Germinal center (tissue), 1 donor: Measurements from ENCODE around the gene SPATA6.
"Not testable (repeated sequence)": the region's sequence is repeated elsewhere in the genome, so short reads cannot be mapped to it uniquely, and the experiment has no call there.

ENCODE experiments used
- DNase-seq: peaks from one replicate; pipeline ENCODE4 v3.0.0; 2012; ENCODE audit warnings: mixed read lengths, low spot score

Gene SPATA6

DNA sequence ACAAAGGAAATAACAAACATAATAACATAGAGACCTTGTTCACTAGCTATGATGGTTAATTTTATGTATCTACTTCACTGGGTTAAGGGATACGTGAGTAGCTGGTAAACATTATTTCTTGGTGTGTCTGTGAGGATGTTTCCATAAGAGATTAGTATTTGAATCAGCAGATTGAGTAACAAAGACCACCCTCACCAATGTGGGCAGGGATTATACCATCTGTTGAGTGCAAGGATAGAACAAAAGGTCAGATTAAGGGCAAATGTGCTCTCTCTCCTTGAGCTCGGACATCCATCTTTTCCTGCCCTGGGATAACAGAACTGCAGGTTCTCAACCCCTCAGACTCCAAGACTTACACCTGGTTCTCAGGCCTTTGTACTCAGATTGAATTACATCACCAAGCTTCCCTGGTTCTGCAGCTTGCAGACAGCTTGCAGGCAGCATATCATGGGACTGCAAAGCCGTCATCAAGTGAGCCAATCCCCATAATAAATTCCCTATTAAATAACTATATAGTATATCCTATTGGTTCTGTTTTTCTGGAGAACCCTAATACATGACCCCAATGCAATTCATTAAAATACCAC lies 9.2 kb downstream of the SPATA6 start:
- DNase-seq = no peak

DNA sequence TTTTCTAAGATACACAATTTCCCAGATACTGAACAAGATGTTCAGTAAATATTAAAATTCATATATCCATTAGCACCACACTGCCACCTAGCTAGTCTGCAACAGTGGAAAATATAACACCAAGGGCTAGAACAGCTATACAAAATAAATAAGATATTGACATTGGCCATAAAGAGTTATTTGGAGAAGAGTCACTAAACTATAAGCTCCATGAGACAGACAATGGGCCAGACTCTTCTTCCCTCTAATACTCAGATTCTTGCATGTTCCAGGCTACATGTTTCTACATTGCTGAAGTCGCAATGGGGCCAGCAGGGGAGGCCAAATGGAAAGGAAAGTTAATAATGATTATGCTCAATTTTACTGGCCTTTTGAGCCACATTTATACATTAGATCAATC lies 21.5 kb downstream of the SPATA6 start:
- DNase-seq = no peak

DNA sequence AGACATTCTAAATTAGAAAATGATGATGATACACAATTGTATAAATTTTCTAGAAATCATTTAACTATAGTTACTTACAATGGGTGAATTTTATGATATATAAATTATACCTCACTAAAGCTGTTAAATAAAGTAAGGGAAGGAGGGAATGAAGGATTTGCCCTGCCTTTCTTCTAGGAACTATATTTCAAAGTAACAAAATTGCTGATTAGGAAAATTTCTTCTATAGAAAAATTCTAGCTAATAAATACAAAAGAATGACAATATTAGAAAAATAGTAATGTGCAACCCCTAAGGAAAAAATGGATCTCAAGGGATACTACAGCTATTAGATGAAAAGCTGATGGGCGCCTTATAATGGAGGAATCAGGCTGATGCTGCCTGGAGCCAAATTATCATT lies 23.1 kb downstream of the SPATA6 start:
- no peak for DNase-seq

DNA sequence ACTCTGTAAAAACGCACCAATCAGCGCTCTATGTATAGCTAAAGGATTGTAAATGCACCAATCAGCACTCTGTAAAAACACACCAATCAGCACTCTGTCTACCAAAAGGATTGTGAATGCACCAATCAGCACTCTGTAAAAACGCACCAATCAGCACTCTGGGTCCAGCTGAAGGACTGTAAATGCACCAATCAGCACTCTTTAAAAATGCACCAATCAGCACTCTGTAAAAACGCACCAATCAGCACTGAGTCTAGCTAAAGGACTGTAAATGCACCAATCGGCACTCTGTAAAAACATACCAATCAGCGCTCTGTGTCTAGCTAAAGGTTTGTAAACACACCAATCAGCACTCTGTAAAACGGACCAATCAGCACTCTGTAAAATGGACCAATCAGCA lies 27.8 kb downstream of the SPATA6 start:
- DNase-seq = not testable (repeated sequence)

DNA sequence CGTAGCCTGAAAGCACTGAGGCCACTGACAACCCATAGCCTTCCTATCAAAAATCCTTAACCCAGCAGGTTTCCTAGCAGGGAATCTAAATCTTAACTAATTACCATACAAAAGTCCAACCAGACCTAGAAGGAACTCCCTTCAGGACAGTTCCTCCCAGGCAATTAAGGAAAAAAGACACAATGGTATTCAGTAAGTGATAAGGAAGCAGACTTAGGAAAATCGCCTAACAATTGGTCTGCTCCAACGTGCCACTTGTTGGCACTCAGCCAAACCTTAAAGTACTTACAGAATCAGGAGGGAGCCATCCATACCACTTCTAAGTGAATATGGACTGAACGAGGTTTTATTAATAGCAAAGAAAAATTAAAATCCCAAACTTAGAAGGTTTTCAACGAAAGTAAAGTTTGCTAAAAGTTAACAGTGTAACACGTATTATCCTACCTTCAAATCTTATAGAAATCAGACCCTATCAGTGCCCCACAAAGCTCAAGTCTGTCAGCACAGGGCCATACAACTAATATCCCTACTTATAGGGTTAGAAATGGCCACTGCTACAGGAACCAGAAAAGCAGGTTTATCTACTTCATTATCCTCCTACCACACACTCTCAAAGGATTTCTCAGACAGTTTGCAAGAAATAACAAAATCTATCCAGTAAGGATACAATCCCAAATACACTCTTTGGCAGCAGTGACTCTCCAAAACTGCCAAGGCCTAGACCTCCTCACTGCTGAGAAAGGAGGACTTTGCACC lies 29.0 kb downstream of the SPATA6 start:
- no peak for DNase-seq

DNA sequence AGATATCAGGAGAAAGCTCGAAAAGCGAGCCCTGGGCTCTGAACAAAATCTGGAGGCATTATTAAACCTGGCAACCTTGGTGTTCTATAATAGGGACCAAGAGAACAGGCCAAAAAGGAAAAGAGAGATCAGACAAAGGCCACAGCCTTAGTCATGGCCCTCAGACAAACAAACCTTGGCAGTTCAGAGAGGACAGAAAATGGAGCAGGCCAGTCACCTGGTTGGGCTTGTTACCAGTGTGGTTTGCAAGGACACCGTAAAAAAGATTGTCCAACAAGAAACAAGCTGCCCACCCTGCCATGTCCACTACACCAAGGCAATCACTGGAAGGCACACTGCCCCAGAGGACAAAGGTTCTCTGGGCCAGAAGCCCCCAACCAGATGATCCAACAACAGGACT lies 31.2 kb downstream of the SPATA6 start:
- DNase-seq = not testable (repeated sequence)

DNA sequence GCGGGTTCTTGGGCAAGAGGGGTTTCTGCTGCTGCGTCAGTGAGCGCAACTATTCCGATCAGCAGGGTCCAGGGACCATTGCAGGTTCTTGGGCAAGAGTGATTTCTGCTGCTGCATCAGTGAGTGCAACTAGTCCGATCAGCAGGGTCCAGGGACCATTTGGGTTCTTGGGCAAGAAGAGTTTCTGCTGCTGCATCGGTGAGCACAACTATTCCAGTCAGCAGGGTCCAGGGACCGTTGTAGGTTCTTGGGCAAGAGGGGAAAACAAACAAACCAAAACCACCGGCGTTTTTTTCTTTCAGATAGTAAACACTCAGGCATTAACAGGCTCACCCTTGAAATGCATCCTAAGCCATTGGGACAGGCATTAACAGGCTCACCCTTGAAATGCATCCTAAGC lies 32.6 kb downstream of the SPATA6 start:
- no peak for DNase-seq

DNA sequence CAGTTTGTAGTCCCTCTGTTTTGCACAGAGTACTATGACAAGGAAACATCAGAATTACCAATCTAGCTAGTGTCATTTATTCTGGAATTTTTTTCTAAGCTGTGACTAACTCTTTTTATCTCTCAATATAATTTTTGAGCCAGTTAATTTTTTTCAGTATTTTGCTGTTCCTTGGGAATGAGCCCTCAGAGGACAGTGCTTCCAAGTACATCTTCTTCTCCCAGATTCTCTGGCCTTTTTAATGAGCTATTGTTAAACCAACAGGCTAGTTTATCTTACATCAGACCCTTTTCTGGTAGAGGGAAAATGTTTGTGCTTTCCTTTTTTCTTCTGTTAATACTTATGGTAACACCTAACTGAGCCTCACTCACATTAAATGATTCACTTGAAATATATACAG lies 34.6 kb downstream of the SPATA6 start:
- not testable (repeated sequence) for DNase-seq

DNA sequence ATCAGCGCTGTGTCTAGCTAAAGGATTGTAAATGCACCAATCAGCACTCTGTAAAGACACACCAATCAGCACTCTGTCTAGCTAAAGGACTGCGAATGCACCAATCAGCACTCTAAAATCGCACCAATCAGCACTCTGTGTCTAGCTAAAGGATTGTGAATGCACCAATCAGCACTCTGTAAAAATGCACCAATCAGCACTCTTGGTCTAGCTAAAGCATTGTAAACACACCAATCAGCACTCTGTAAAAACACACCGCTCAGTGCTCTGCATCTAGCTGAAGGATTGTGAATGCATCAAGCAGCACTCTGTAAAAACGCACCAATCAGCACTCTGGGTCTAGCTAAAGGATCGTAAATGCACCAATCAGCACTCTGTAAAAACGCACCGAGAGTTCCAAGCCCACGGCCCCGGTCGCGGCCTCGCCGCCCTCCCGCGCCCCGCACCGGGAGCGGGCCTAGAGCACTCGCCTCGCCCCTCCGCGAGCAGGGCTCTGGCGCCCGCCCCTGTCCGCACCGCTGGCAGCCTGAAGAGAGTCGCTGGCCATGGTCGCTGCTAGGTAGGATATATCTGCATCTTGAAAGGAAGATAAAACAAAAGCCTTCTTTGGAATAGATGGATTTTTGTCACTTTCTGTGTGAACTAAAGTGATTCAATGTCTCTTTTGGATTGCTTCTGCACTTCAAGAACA lies 36.5 kb downstream of the SPATA6 start:
- DNase-seq = not testable (repeated sequence)

DNA sequence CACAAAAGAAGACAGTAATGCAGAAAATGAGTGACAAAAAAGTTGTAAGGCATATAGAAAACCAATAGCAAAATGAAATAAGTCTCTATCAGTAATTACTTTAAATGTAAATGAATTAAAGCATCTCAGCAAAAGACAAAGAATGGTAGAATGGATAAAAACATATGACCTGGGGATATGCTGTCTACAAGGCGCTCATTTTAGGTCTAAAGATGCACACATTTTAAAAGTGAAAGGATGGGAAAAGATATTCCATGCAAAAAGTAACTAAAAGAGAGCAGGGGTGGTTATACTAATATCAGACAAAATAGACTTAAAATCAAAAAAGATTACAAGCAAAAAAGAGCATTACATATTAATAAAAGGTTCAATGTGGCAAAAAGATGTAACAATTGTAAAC lies 41.2 kb downstream of the SPATA6 start:
- no peak for DNase-seq

DNA sequence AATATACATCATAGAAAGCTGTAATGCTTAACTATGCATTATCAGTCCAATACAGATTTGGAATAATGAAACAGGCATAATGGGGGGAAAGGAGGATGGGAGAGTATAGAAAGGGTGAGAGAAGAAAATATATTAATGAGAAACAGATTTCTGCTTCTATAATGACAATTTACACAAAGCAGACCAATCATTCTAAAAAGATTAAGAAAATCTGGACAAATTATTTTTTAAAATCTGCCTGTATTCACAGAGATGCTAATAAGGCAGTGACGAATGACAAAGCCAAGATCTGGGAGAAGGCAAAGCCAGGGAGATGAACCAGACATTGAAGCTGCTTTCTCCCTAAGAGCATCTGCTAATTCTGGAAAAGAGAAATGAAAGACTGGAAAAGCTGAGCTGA lies 50.0 kb downstream of the SPATA6 start:
- no peak for DNase-seq

DNA sequence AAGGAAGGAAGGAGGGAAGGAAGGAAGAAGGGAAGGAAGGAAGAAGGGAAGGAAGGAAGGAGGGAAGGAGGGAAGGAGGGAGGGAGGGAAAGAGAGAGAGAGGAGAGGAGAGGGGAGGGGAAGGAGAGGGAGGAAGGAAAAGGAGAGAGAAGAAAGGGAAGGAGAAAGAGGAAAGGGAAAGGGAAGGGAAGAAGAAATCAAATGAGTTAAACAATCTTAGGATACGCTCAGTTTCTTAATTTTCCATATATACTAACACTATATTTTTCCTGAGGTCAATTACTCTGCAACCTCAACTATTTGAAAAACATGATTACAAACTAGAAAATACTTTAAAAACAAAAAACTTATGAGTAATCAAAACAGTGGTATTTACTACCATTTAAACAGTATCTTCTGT lies 53.3 kb downstream of the SPATA6 start:
- DNase-seq = no peak

DNA sequence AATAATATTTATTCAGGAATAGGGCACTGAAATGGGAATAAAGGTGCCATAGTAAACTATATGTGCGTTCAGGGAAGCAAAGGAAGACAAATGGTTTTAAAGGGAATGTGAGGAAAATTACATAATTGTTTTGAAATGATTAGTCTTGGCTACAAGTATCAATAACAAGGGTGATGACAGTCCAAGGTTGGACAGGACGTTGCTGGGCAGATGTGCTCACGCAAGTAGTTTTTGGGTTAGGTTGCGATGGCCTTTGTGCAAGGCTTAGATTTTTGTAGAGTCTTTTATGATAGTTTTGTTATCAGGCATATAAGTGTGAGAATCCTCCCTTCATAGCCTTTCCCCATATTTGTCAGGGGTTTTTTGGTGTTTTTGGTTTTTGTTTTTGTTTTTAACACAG lies 57.0 kb downstream of the SPATA6 start:
- DNase-seq = no peak

DNA sequence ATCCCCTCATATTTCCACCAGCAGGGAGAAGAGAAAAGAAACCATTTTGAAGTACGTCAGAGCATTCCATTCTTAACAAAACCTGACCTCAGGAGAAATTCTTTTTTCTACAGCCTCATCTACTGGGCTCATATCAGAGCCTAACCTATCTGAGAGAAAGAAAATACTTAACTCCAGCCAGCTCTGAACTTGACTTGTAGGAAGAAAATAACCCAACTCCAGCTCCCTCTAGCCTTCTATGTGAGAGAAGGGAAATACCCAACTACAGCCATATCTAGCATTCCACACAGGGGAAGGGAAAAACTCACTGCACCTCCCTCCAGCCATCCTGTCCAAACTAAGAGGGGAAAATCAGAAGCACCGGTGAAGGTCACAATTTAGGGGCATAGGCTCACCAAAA lies 57.7 kb downstream of the SPATA6 start:
- no peak for DNase-seq

DNA sequence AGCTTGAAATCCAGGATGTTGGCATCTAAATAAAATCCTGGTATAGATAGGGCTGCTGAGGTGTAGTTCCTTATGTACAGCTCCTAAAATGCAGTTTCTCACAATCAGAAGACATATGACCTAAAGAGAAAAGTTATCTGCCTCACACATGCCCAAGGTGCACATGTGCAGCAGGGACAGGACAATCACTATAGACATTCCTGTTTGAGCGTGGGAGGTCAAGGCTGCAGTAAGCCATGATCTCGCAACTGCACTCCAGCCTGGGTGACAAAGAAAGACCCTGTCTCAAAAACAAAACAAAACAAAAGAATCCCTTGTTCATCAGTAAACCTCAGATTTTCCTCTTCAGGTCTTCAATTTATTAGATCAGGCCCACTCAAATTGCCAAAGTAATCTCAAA lies 66.1 kb downstream of the SPATA6 start:
- DNase-seq = no peak

DNA sequence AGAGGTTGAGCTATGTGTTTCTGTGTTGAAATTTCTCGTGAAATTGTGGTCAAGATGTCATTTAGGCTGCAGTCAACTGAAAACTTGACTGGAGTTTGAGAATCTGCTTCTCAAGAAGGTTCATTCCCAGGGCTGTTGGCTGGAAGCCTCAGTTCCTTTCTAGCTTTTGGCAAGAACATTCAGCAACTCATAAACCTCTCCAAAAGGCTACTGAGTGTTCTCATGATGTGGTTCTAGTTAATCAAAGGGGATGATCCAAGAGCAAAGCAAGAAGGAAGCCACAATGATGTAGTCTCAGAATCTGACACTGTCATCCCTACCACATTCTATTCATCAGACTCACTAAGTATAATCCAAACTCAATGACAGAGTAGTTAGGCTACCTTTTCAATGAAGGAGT lies 66.6 kb downstream of the SPATA6 start:
- no peak for DNase-seq

DNA sequence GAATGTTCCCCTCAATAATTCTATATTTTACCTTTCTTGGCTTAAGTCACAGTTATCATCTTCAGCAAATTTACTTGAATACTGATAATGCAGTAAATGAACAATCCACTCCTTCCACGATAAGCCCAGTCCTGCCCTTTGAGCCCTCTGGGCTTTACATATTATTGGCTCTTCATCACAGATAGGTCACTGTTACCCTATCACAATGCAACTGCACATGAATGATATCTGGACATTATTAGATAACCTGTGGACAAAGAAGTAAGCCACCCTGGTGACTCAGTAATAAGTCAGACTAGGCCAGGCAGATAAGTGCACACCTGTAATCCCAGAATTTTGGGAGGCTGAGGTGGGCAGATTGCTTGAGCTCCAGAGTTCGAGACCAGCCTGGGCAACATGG lies 69.4 kb downstream of the SPATA6 start:
- no peak for DNase-seq

DNA sequence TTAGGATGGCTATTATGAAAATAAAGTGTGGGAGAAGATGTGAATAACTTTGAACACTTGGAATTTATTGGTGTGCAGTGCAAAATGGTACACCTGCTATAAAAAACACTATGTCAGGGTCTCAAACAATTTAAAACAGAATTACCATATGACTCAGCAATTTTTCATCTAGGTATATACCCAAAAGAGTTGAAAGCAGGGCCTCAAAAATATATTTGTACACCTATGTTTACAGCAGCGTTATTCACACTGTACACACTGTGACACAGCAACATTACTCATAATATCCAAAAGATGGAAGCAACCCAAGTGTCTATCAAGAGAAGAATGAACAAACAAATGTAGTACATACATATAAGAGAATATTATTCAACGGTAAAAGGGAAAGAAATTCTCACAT lies 75.8 kb downstream of the SPATA6 start:
- DNase-seq = no peak

DNA sequence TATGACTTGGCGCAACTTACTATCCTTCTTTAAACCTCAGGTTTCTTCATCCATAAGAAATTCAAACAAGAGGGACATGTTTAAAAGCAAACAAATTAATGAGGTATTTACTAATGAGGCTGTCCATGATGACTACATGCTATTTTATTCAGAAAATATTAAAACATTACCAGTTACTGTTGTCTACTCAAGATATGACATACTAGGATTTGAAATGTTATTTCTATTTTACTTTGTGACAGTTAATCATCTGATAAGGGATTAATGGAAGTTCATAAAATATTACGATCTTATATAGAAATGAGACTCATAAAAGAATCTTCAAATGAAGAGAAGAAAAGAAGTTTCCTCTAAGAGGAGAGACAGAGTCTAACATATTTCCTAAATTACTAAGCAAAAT lies 80.1 kb downstream of the SPATA6 start:
- no peak for DNase-seq

DNA sequence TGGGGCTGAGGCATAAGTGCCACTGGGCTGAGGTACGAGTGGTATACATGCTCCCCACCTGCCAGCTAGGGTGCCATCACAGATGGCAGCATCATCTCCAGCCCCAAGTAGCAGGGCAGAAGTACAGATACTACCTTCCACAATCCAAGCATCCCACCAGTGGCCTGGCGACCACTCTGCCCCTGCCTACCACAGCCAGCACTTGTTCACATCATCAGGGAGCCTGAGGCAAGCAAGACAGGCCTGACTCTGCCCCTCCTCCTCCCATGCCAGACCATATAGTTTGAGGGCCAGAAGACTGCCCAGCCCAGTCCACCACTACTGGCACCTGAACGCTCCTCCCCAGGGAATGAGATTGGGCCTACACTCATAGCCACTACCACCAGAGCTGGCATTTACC lies 84.6 kb downstream of the SPATA6 start:
- DNase-seq = no peak

DNA sequence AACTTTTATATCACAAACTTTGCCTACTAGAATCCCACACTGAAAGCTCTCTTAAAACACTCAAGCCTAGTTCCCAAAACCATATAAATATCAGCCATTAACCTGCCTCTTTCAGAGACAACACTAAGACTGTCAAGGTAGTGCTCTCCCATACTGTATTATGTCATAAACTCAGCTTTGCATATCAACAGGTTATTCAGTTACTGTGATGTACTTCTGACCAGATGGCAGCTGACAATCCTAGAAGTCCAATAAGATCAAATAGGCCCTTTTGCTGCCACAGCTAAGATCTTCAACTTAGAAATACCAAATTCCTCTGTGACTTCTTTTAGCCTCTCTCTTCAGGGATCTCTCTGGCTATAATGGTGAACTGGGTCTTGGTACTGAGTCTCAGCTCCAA lies 97.2 kb downstream of the SPATA6 start:
- no peak for DNase-seq

DNA sequence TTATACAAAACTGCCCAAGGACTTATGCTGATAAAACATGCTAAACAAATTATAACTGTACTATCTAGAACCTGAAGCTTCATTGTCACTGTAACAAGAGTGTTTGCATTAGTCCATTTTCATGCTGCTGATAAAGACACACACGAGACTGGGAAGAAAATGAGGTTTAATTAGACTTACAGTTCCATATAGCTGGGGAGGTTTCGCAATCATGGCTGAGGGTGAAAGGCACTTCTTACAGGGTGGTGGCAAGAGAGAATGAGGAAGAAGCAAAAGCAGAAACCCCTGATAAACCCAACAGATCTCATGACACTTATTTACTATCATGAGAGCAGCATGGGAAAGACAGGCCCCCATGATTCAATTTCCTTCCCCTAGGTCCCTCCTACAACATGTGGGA lies 100.4 kb downstream of the SPATA6 start:
- DNase-seq = no peak

DNA sequence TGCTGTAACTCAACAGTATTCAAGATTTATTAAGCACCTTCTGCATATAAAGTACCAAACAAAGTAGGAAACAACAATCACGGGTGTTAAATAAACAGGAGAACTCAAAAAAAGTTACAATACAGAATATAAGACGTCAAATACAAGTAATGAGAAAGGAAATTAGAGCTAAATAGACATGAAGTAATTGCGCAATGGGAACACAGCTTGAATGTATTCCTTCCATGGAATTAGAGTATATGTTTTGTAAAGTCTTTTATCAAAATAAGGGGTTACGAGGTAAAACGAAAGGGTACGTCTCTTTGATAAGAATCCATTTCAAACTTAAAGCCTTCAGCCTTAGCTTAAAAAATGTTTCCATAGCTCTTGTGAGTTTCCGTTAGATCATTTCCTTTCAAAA lies 109.1 kb downstream of the SPATA6 start:
- DNase-seq = no peak

DNA sequence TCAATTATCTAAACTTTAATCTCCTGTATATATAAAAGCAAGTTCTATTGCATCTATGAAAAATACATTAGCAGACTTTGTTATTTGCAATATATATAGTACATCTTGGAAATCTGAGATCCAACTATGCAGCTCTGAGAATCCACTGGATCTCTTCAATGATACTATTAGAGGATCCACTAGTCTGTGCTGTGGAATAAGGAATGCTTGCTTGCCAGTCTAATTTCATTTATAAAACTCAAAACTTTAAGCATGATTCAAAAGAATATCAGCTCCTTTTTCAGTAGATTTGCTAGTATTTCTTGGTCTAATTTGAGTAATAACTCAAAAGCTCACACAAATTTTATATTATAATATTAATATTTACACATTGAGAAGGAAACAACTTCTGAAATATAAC lies 115.1 kb downstream of the SPATA6 start:
- no peak for DNase-seq
